H1 (cell line): ENCODE results near the gene SOCS6. TPM values are rescaled to one million over a fixed set of nuclear protein-coding genes. Genes with fewer than 3 reads are reported as not detected.

ENCODE experiments used
- CTCF ChIA-PET: fragments of 300-600 bp; sonication (Branson Sonifier 250); formaldehyde crosslinking; loops from one replicate; lab custom pipeline; 2021; ENCODE audit not compliant: partially characterized antibody; lab: Charles Lee
- POLR2A ChIA-PET: fragments of 300-600 bp; sonication (Branson Sonifier 250); formaldehyde crosslinking; loops from one replicate; lab custom pipeline; 2021; ENCODE audit warnings: inconsistent platforms; ENCODE audit not compliant: partially characterized antibody; lab: Charles Lee
- DNase-seq, 2 experiments: peaks; one replicate each; pipeline versions ENCODE4 v3.0.0 to v3.0.0-alpha.2; 2010 to 2022; ENCODE audit warnings: low spot score in 2 of 2, low read depth in 1 of 2, mixed read lengths in 1 of 2
- FAIRE-seq: peaks from 2 replicates; lab custom pipeline; 2011; peaks lifted over from hg19 to GRCh38; lab: Jason Lieb, UNC
- H2AFZ ChIP-seq: 2 replicates; pipeline ENCODE4 v1.8.1; 2012; ENCODE audit warnings: low read length, inconsistent platforms
- H2AK5ac ChIP-seq: 2 replicates; pipeline ENCODE4 v1.6.1; 2013; ENCODE audit warnings: low read depth, low read length
- H2BK120ac ChIP-seq: replicated peaks from 2 replicates; pipeline ENCODE3; 2013; ENCODE audit warnings: low read depth, low read length, inconsistent platforms
- H2BK12ac ChIP-seq: 2 replicates; pipeline ENCODE4 v1.6.1; 2013; ENCODE audit warnings: low read depth, low read length
- H2BK15ac ChIP-seq: 2 replicates; pipeline ENCODE4 v1.6.1; 2013; ENCODE audit warnings: low read length
- H2BK20ac ChIP-seq: 2 replicates; pipeline ENCODE4 v1.6.1; 2013; ENCODE audit warnings: low read length
- H2BK5ac ChIP-seq: 2 replicates; pipeline ENCODE4 v1.6.1; 2013; ENCODE audit warnings: low read depth, low read length
- H3K14ac ChIP-seq: 2 replicates; pipeline ENCODE4 v1.6.1; 2013; ENCODE audit warnings: inconsistent platforms; ENCODE audit not compliant: insufficient read length
- H3K18ac ChIP-seq: 2 replicates; pipeline ENCODE4 v1.6.1; 2013; ENCODE audit warnings: low read length; ENCODE audit errors: extremely low read depth
- H3K23ac ChIP-seq: 2 replicates; pipeline ENCODE4 v1.6.1; 2013; ENCODE audit warnings: inconsistent platforms; ENCODE audit not compliant: insufficient read length
- H3K23me2 ChIP-seq: 2 replicates; pipeline ENCODE4 v1.6.1; 2013; ENCODE audit warnings: low read depth, low read length
- H3K27ac ChIP-seq: 2 replicates; pipeline ENCODE4 v1.6.1; 2011; ENCODE audit warnings: low read depth, low read length, inconsistent platforms
- H3K27me3 ChIP-seq, 4 experiments: replicated peaks in 1 of 4; 1 replicate in 1 of 4; 2 replicates in 3 of 4; pipeline versions ENCODE4 v1.6.1 to v1.8.1; 2011 to 2013; ENCODE audit warnings: low read length in 3 of 4, mild to moderate bottlenecking in 3 of 4, inconsistent platforms in 2 of 4, mixed read lengths in 2 of 4, moderate library complexity in 1 of 4; ENCODE audit not compliant: control insufficient read depth in 3 of 4, insufficient read depth in 3 of 4; ENCODE audit errors: extremely low read depth in 1 of 4
- H3K36me3 ChIP-seq, 4 experiments: 2 replicates each; pipeline versions ENCODE4 v1.6.1 to v1.8.1; 2011 to 2013; ENCODE audit warnings: mild to moderate bottlenecking in 4 of 4, low read length in 3 of 4, moderate library complexity in 2 of 4, control low read depth in 1 of 4, inconsistent platforms in 1 of 4; ENCODE audit not compliant: insufficient read depth in 4 of 4, control insufficient read depth in 2 of 4
- H3K4ac ChIP-seq: replicated peaks from 2 replicates; pipeline ENCODE3; 2013; ENCODE audit warnings: low read length, low read depth, mixed read lengths, inconsistent platforms; ENCODE audit not compliant: insufficient read length
- H3K4me1 ChIP-seq, 4 experiments: replicated peaks in 1 of 4; 1 replicate in 1 of 4; 2 replicates in 3 of 4; pipeline versions ENCODE4 v1.6.1 to v1.8.1; 2011 to 2013; ENCODE audit warnings: low read length in 3 of 4, inconsistent platforms in 2 of 4, mixed read lengths in 1 of 4; ENCODE audit not compliant: insufficient read depth in 4 of 4, control insufficient read depth in 3 of 4
- H3K4me2 ChIP-seq, 2 experiments: 2 replicates each; pipeline versions ENCODE4 v1.6.1 to v1.8.1; 2011 to 2013; ENCODE audit warnings: low read depth in 2 of 2, low read length in 2 of 2, control low read depth in 1 of 2, inconsistent platforms in 1 of 2, mild to moderate bottlenecking in 1 of 2; ENCODE audit not compliant: insufficient read depth in 1 of 2
- H3K4me3 ChIP-seq, 4 experiments: fragments of 200-600, 300-600 bp in 1 of 4; sonication (generic), shearing (Covaris generic), sonication (Bioruptor Twin) in 1 of 4; 2 replicates each; pipeline versions ENCODE4 v1.5.1 to v1.8.1; 2011 to 2016; ENCODE audit warnings: low read length in 4 of 4, low read depth in 3 of 4, control low read depth in 2 of 4, inconsistent platforms in 2 of 4, mild to moderate bottlenecking in 2 of 4, mixed read lengths in 1 of 4, moderate library complexity in 1 of 4; ENCODE audit not compliant: insufficient read depth in 2 of 4; ENCODE audit errors: extremely low read depth in 1 of 4
- H3K56ac ChIP-seq: replicated peaks from 2 replicates; pipeline ENCODE3; 2013; ENCODE audit warnings: low read depth, mild to moderate bottlenecking, mixed read lengths, low read length, inconsistent platforms; ENCODE audit not compliant: insufficient read length
- H3K79me1 ChIP-seq: 2 replicates; pipeline ENCODE4 v1.6.1; 2013; ENCODE audit warnings: low read depth, low read length, control low read depth
- H3K79me2 ChIP-seq, 2 experiments: 2 replicates each; pipeline versions ENCODE4 v1.6.1 to v1.8.1; 2012 to 2013; ENCODE audit warnings: low read length in 2 of 2, mild to moderate bottlenecking in 2 of 2, inconsistent platforms in 1 of 2; ENCODE audit not compliant: insufficient read depth in 2 of 2, control insufficient read depth in 1 of 2
- H3K9ac ChIP-seq, 4 experiments: replicated peaks in 1 of 4; 1 replicate in 1 of 4; 2 replicates in 3 of 4; pipeline versions ENCODE4 v1.6.1 to v1.8.1; 2011 to 2013; ENCODE audit warnings: low read depth in 3 of 4, low read length in 3 of 4, control low read depth in 2 of 4, mild to moderate bottlenecking in 2 of 4, moderate library complexity in 2 of 4, inconsistent platforms in 1 of 4; ENCODE audit errors: extremely low read depth in 1 of 4
- H3K9me3 ChIP-seq, 2 experiments: 2 replicates each; pipeline versions ENCODE4 v1.6.1 to v1.8.1; 2012 to 2013; ENCODE audit warnings: mild to moderate bottlenecking in 2 of 2, moderate library complexity in 2 of 2, control low read depth in 1 of 2, inconsistent platforms in 1 of 2, low read depth in 1 of 2, low read length in 1 of 2, mixed read lengths in 1 of 2; ENCODE audit not compliant: insufficient read depth in 2 of 2
- H4K20me1 ChIP-seq, 2 experiments: replicated peaks in 1 of 2; 2 replicates each; pipeline versions ENCODE3 to v1.8.1; 2011 to 2013; ENCODE audit warnings: inconsistent platforms in 2 of 2, low read length in 2 of 2, mild to moderate bottlenecking in 1 of 2; ENCODE audit not compliant: insufficient read depth in 2 of 2, control insufficient read depth in 1 of 2
- H4K5ac ChIP-seq: 2 replicates; pipeline ENCODE4 v1.6.1; 2013; ENCODE audit warnings: low read length, low read depth, mixed read lengths, inconsistent platforms; ENCODE audit not compliant: insufficient read length
- H4K8ac ChIP-seq: 2 replicates; pipeline ENCODE4 v1.8.0; 2013; ENCODE audit warnings: mild to moderate bottlenecking, moderate library complexity, low read length, inconsistent platforms; ENCODE audit not compliant: insufficient read depth; ENCODE audit errors: extremely low read depth
- H4K91ac ChIP-seq: replicated peaks from 2 replicates; pipeline ENCODE3; 2013; ENCODE audit warnings: low read length, mixed read lengths, inconsistent platforms; ENCODE audit not compliant: insufficient read length
- CBX8 ChIP-seq: fragments of 300-800, 300-1000 bp; sonication (generic); IDR thresholded peaks from 2 replicates; pipeline ENCODE4 v1.7.1; 2016; ENCODE audit warnings: low read depth, low read length, borderline replicate concordance
- CEBPB ChIP-seq: IDR thresholded peaks from 2 replicates; pipeline ENCODE4 v1.6.1; 2012; ENCODE audit warnings: low read depth, low read length
- CHD1 ChIP-seq: IDR thresholded peaks from 2 replicates; pipeline ENCODE4 v1.6.1; 2012; ENCODE audit warnings: low read depth, low read length, improper control_type of control experiment
- EZH2 ChIP-seq: fragments of 200-600 bp; sonication (generic); IDR thresholded peaks from 2 replicates; pipeline ENCODE4 v1.7.1; 2012; ENCODE audit warnings: low read depth, mild to moderate bottlenecking, moderate library complexity, low read length, inconsistent platforms; ENCODE audit not compliant: severe bottlenecking
- HDAC2 ChIP-seq, 2 experiments: fragments of 300-600 bp in 1 of 2; sonication (generic) in 1 of 2; IDR thresholded peaks; 2 replicates each; pipeline ENCODE4 v1.6.1; 2011 to 2012; ENCODE audit warnings: low read depth in 2 of 2, low read length in 2 of 2, mild to moderate bottlenecking in 2 of 2, moderate library complexity in 2 of 2, borderline replicate concordance in 1 of 2, inconsistent platforms in 1 of 2
- HDAC6 ChIP-seq: IDR thresholded peaks from one replicate; pipeline ENCODE4 v1.7.1; 2012; ENCODE audit warnings: low read depth, mild to moderate bottlenecking, inconsistent platforms, low read length, moderate library complexity
- JUND ChIP-seq: IDR thresholded peaks from 2 replicates; pipeline ENCODE4 v1.6.1; 2011; ENCODE audit warnings: mild to moderate bottlenecking, improper control_type of control experiment, low read length
- NANOG ChIP-seq: IDR thresholded peaks from 2 replicates; pipeline ENCODE4 v1.6.1; 2011; ENCODE audit warnings: low read length, low read depth, mild to moderate bottlenecking, inconsistent platforms; ENCODE audit not compliant: insufficient read depth, poor library complexity, severe bottlenecking
- PHF8 ChIP-seq: fragments of 200-600 bp; sonication (generic); conservative IDR thresholded peaks from 2 replicates; pipeline ENCODE4 v1.7.1; 2012; ENCODE audit warnings: low read depth, mild to moderate bottlenecking, inconsistent platforms, low read length, moderate library complexity
- POLR2AphosphoS5 ChIP-seq: IDR thresholded peaks from 2 replicates; pipeline ENCODE4 v1.6.1; 2011; ENCODE audit warnings: low read depth, low read length
- RAD21 ChIP-seq, 2 experiments: IDR thresholded peaks in 1 of 2; conservative IDR thresholded peaks in 1 of 2; 2 replicates each; pipeline ENCODE4 v1.6.1; 2011; ENCODE audit warnings: low read depth in 2 of 2, low read length in 2 of 2, improper control_type of control experiment in 1 of 2, inconsistent platforms in 1 of 2, mild to moderate bottlenecking in 1 of 2, moderate library complexity in 1 of 2
- WGBS, 2 experiments: shearing (Covaris generic) in 1 of 2; methylation state at CpG; one replicate each; pipeline versions ENCODE4 v1.1.6 to v1.1.7; 2013 to 2015; ENCODE audit warnings: low lambda C conversion rate in 2 of 2, mixed read lengths in 2 of 2, inconsistent platforms in 1 of 2, low coverage in 1 of 2, missing lambda C conversion rate in 1 of 2; ENCODE audit not compliant: insufficient replicate concordance in 2 of 2, insufficient coverage in 1 of 2, insufficient read length in 1 of 2; ENCODE audit errors: extremely low coverage in 1 of 2, missing lambda C conversion rate in 1 of 2; 5-methylcytosine and 5-hydroxymethylcytosine counted together
- polyA plus RNA-seq, 7 experiments: library from polyadenylated mRNA; depleted of rRNA in 3 of 7; stranded (reverse) in 5 of 7; unstranded in 2 of 7; fragments of >200 nt in 5 of 7; fragments of 200-250 nt in 2 of 7; gene quantifications; 1 replicate in 5 of 7; 2 replicates in 1 of 7; 4 replicates in 1 of 7; pipeline versions ENCODE4 v1.2.1 to v1.2.3, GENCODE V29; 2011 to 2013; ENCODE audit warnings: missing spikeins in 2 of 7, mixed read lengths in 2 of 7
- total RNA-seq: library from RNA; stranded (reverse); fragmentation: NEBNext Ultra II Directional; extraction: Animal tissue kit (Norgen Biotek cat#: 25700); gene quantifications from 2 replicates; pipeline ENCODE4 v1.2.1, GENCODE V29; 2021
- TF ChIP-seq, protein P1 (sequence below): IDR thresholded peaks from 2 replicates; pipeline ENCODE4 v1.6.1; 2012; ENCODE audit warnings: inconsistent platforms

The SOCS6 gene
- total and polyA plus RNA-seq, 2 of the 8 experiments (the other 6 are each of a cell fraction or from before 2014, with no cell fraction given): 9.1 to 22.9 TPM

DNA sequence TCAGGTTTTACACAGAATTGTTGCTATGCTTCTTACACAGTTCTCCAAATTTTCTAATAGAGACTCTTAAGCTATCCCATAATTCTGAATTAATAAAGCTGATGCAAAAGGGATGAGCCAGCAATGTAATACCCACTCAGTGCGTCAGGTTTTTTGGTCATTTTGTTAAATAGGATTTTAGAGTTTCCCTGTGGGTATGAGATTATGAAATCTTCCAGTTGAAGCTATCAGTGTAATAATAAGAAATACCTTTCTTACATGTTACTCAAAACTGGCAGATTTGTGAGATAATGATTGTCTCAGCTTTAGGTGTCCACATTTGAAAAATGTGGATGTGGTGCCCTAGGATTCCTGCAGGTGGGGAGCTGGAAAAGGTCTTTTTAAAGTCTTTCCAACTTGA is 44.5 kb downstream of the SOCS6 start:
- Histone ChIP-seq H3K18ac (no peak overlapping the region), H3K27ac (no peak overlapping the region), H2BK5ac (no peak overlapping the region), H3K79me1 (no peaks in the 10 kb centered on the region), H2BK15ac (no peak overlapping the region), H3K4ac (no peak overlapping the region), H2BK20ac (no peak overlapping the region), H3K79me2 (no peaks in the 10 kb centered on the region), H3K9me3 (peaks cover 4 to 5% of the 10 kb centered on the region in 2 experiments; a peak in 3 of 4 replicates), H2AFZ (no peak overlapping the region), H3K23me2 (no peaks in the 10 kb centered on the region), H3K9ac (no peak overlapping the region), H2AK5ac (no peak overlapping the region), H4K5ac (no peak overlapping the region), H3K36me3 (0 out of 8 replicates have a peak, but pooled peaks cover 0 to 2% (median 0%) of the 10 kb centered on the region in 4 experiments), H2BK120ac (no peak overlapping the region), H3K4me2 (no peak overlapping the region), H3K4me1 (peaks cover 0 to 3% (median 1%) of the 10 kb centered on the region in 4 experiments; a peak in 2 of 7 replicates), H3K56ac (no peak overlapping the region), H3K23ac (no peak overlapping the region), H3K27me3 (no peaks in the 10 kb centered on the region), H4K8ac (no peak overlapping the region), H3K4me3 (no peak overlapping the region), H2BK12ac (no peak overlapping the region), H4K20me1 (no peaks in the 10 kb centered on the region), H3K14ac (no peak overlapping the region), H4K91ac (no peak overlapping the region)
- WGBS, 2 experiments: 94% methylated on average over 1 of the region's 1 CpG; no CpG with 5 or more reads in 1 of the 2 experiments
- ChIA-PET POLR2A (no interaction called here), CTCF (interaction anchor here (1.1 to 1.7 kb wide), 3 partner anchors 12 to 138 kb away, joined by 3 to 6 read pairs (median 3); no protein-coding TSS in a partner anchor)
- FAIRE-seq (no peak), DNase-seq (no peak)
- TF ChIP-seq HDAC2 (IDR thresholded peaks at IDR 0.05; ENCODE audit: borderline replicate concordance in 1 of 2, low read depth in 2 of 2, low read length in 2 of 2): no peak
- no peak for TF ChIP-seq CHD1
- no peak for TF ChIP-seq CEBPB
- TF ChIP-seq HDAC6: no peak
- TF ChIP-seq EZH2: no peak
- TF ChIP-seq PHF8: no peak
- TF ChIP-seq CBX8: no peak
- TF ChIP-seq JUND: no peak
- no peak for TF ChIP-seq NANOG
- TF ChIP-seq, protein P1, sequence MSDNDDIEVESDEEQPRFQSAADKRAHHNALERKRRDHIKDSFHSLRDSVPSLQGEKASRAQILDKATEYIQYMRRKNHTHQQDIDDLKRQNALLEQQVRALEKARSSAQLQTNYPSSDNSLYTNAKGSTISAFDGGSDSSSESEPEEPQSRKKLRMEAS: no peak
- no peak for TF ChIP-seq POLR2AphosphoS5
- TF ChIP-seq RAD21 (IDR thresholded peaks at IDR 0.05 in 1 of 2, conservative IDR thresholded peaks at IDR 0.05 in 1 of 2; ENCODE audit: low read depth in 2 of 2, low read length in 2 of 2): no peak
